Smooth muscle cell (in vitro differentiated cells): ENCODE data around the gene MXD3. TPM values are rescaled to one million over a fixed set of nuclear protein-coding genes. Genes with fewer than 3 reads are reported as not detected.

ENCODE experiments used
- DNase-seq: peaks from one replicate; lab custom pipeline; 2025; ENCODE audit not compliant: unreplicated experiment; lab: John Stamatoyannopoulos, UW
- H2AFZ ChIP-seq: fragments of 200-600 bp; sonication (generic); 2 replicates; pipeline ENCODE4 v1.6.0; 2016; ENCODE audit warnings: antibody characterized with exemption, low read depth, mild to moderate bottlenecking
- H3F3A ChIP-seq: fragments of 200-600 bp; sonication (generic); 2 replicates; pipeline ENCODE4 v1.6.0; 2017; ENCODE audit warnings: antibody characterized with exemption, low read depth
- H3K27ac ChIP-seq: fragments of 200-600 bp; sonication (generic); 2 replicates; pipeline ENCODE4 v1.5.1; 2016; ENCODE audit warnings: low read depth, mild to moderate bottlenecking
- H3K27me3 ChIP-seq: fragments of 200-600 bp; sonication (generic); 2 replicates; pipeline ENCODE4 v1.6.1; 2016; ENCODE audit warnings: low read depth, mild to moderate bottlenecking
- H3K36me3 ChIP-seq: fragments of 200-600 bp; sonication (generic); 2 replicates; pipeline ENCODE4 v1.5.1; 2016; ENCODE audit warnings: low read depth
- H3K4me1 ChIP-seq: fragments of 200-600 bp; sonication (generic); 2 replicates; pipeline ENCODE4 v1.5.1; 2016; ENCODE audit warnings: low read depth
- H3K4me2 ChIP-seq: fragments of 200-600 bp; sonication (generic); 2 replicates; pipeline ENCODE4 v1.6.0; 2016; ENCODE audit warnings: mild to moderate bottlenecking
- H3K4me3 ChIP-seq: fragments of 200-600 bp; sonication (generic); 2 replicates; pipeline ENCODE4 v1.5.1; 2016; ENCODE audit warnings: mild to moderate bottlenecking
- H3K79me2 ChIP-seq: fragments of 200-600 bp; sonication (generic); 2 replicates; pipeline ENCODE4 v1.6.0; 2016; ENCODE audit warnings: low read depth, mild to moderate bottlenecking
- H3K9ac ChIP-seq: fragments of 200-600 bp; sonication (generic); 2 replicates; pipeline ENCODE4 v1.6.0; 2016; ENCODE audit warnings: low read depth
- H3K9me3 ChIP-seq: fragments of 200-600 bp; sonication (generic); replicated peaks from 2 replicates; pipeline ENCODE4 v1.5.1; 2016; ENCODE audit warnings: low read depth
- H4K20me1 ChIP-seq: fragments of 200-600 bp; sonication (generic); 2 replicates; pipeline ENCODE4 v1.6.0; 2016; ENCODE audit warnings: low read depth
- CTCF ChIP-seq: fragments of 200-600 bp; sonication (generic); IDR thresholded peaks from 2 replicates; pipeline ENCODE4 v1.5.1; 2017; ENCODE audit warnings: borderline replicate concordance, mild to moderate bottlenecking, antibody characterized with exemption; ENCODE audit not compliant: insufficient read depth, poor library complexity, severe bottlenecking
- WGBS: methylation state at CpG from one replicate; pipeline ENCODE4 v1.1.7; 2016; ENCODE audit warnings: low lambda C conversion rate; 5-methylcytosine and 5-hydroxymethylcytosine counted together
- polyA plus RNA-seq: library from polyadenylated mRNA; unstranded; fragments of >200 nt; fragmentation: Nextera tagmentation; extraction: Ambion mirVana; gene quantifications from 2 replicates; pipeline ENCODE4 v1.2.1, GENCODE V29; 2016
- total RNA-seq: library from RNA; depleted of rRNA; stranded (reverse); fragments of >200 nt; gene quantifications from 2 replicates; pipeline ENCODE4 v1.2.3, GENCODE V29; 2014

The MXD3 gene
- total and polyA plus RNA-seq, 2 experiments from 2014 or later: 8.6 to 15.6 TPM

- Histone ChIP-seq H3K9ac (no peak overlapping the region), H3K9me3 (no peaks in the 10 kb centered on the region), H3K27ac (peak overlapping the region; percentile 96), H3K36me3 (no peaks in the 10 kb centered on the region), H3K4me3 (no peak overlapping the region), H2AFZ (no peak overlapping the region), H3K79me2 (peaks cover 19% of the 10 kb centered on the region), H3K4me1 (peaks cover 8% of the 10 kb centered on the region), H3K4me2 (no peak overlapping the region), H3F3A (peaks cover 36% of the 10 kb centered on the region), H3K27me3 (no peaks in the 10 kb centered on the region), H4K20me1 (peaks cover 18% of the 10 kb centered on the region)
- 93% methylated on average over 9 of the region's 9 CpGs for WGBS
- no peak for TF ChIP-seq CTCF
- no peak for DNase-seq
Observed at GRCh38 chr5:177299697-177300096, 12.0 kb downstream of the MXD3 start.

GRCh38 chr5:177297922-177298321, 13.8 kb downstream of the MXD3 start:
- Histone ChIP-seq H3K27me3 (no peaks in the 10 kb centered on the region), H2AFZ (no peak overlapping the region), H3K27ac (peak overlapping the region; percentile 96), H3K36me3 (peaks cover 5% of the 10 kb centered on the region), H3K9ac (no peak overlapping the region), H3K9me3 (no peaks in the 10 kb centered on the region), H3F3A (peaks cover 36% of the 10 kb centered on the region), H3K4me1 (peaks cover 3% of the 10 kb centered on the region), H3K4me3 (no peak overlapping the region), H4K20me1 (peaks cover 13% of the 10 kb centered on the region), H3K79me2 (peaks cover 2% of the 10 kb centered on the region), H3K4me2 (no peak overlapping the region)
- WGBS: 98% methylated on average over 2 of the region's 2 CpGs
- no peak for TF ChIP-seq CTCF
- no peak for DNase-seq

- no peak overlapping the region for H3K9ac ChIP-seq
- WGBS: 91% methylated on average over 4 of the region's 4 CpGs
- no peaks in the 10 kb centered on the region for H3K9me3 ChIP-seq
- H3K27ac ChIP-seq: no peak overlapping the region
- no peak for TF ChIP-seq CTCF
- H4K20me1 ChIP-seq: peaks cover 13% of the 10 kb centered on the region
- H3K4me1 ChIP-seq: no peaks in the 10 kb centered on the region
- peaks cover 9% of the 10 kb centered on the region for H3K36me3 ChIP-seq
- H2AFZ ChIP-seq: no peak overlapping the region
- no peaks in the 10 kb centered on the region for H3K79me2 ChIP-seq
- H3K4me2 ChIP-seq: no peak overlapping the region
- peaks cover 36% of the 10 kb centered on the region for H3F3A ChIP-seq
- H3K27me3 ChIP-seq: no peaks in the 10 kb centered on the region
- no peak overlapping the region for H3K4me3 ChIP-seq
- DNase-seq: no peak
Observed at GRCh38 chr5:177296581-177296980, 15.1 kb downstream of the MXD3 start.

GRCh38 chr5:177295924-177296323, 15.8 kb downstream of the MXD3 start:
- Histone ChIP-seq H3K4me3 (no peak overlapping the region), H2AFZ (no peak overlapping the region), H3K27me3 (no peaks in the 10 kb centered on the region), H3K36me3 (peaks cover 9% of the 10 kb centered on the region), H3K4me1 (no peaks in the 10 kb centered on the region), H3K79me2 (no peaks in the 10 kb centered on the region), H3K9ac (no peak overlapping the region), H4K20me1 (peaks cover 14% of the 10 kb centered on the region), H3K9me3 (no peaks in the 10 kb centered on the region), H3F3A (peaks cover 31% of the 10 kb centered on the region), H3K27ac (no peak overlapping the region), H3K4me2 (no peak overlapping the region)
- no peak for TF ChIP-seq CTCF
- 100% methylated on average over 9 of the region's 9 CpGs for WGBS
- no peak for DNase-seq
